Measurements from ENCODE around the gene RNPEP. TPM values are rescaled to one million over a fixed set of nuclear protein-coding genes. Genes with fewer than 3 reads are reported as not detected.

Gene RNPEP
- total and polyA plus RNA-seq, 2 of the 13 experiments (the other 11 are each of a cell fraction or from before 2014, with no cell fraction given), result 20.6 to 38.4 TPM

DNA sequence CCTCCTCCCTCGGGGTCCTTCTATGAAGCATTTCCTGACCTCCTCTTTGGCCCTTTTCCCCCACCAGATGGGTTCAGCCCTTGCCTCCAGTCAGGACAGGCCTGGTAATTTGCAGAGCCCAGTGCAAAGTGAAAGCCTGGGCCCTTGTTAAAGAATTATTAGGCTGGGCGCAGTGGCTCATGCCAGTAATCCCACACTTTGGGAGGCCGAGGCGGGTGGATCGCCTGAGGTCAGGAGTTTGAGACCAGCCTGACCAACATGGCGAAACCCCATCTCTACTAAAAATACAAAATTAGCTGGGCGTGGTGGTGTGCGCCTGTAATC, 36.7 kb downstream of the RNPEP start (continued):
- TF ChIP-seq, protein P1, sequence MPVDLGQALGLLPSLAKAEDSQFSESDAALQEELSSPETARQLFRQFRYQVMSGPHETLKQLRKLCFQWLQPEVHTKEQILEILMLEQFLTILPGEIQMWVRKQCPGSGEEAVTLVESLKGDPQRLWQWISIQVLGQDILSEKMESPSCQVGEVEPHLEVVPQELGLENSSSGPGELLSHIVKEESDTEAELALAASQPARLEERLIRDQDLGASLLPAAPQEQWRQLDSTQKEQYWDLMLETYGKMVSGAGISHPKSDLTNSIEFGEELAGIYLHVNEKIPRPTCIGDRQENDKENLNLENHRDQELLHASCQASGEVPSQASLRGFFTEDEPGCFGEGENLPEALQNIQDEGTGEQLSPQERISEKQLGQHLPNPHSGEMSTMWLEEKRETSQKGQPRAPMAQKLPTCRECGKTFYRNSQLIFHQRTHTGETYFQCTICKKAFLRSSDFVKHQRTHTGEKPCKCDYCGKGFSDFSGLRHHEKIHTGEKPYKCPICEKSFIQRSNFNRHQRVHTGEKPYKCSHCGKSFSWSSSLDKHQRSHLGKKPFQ (CRISPR knock-in tag; IDR thresholded peaks at IDR 0.05; ENCODE audit: insufficient replicate concordance), result peak; percentile 41

DNA sequence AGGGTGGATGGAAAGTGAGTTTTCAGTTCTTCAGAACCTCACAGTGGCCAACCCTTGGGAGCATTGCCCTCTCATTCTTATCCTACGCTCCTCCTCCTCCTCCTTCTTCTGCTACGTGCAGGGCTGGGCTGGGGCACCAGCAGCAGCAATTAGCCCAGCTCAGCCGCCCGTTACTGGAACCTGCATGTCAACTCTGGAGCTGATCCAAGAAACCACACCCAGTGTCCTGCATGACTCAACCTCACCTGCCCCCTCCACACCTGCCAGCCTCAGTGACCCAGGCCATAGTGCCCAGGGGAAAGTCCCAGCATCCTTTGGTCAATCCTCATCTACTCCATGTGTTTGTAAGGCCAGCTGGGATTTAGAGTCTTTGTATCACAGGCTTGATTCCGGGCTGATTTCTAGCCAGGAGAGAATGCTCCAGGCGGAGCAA, 40.6 kb downstream of the RNPEP start:
- H3K27ac ChIP-seq (ENCODE audit: extremely low read length, insufficient read depth, low read length), result no peak overlapping the region
- in situ Hi-C loops (cut with HindIII; ENCODE audit: extremely low pct_ligation_motif_present, low pct_unique_long_range_greater_than_20kb), result no loop called here
- H3K4me3 ChIP-seq (replicated peaks in 1 of 3; ENCODE audit: insufficient read depth in 1 of 3, low read depth in 2 of 3, low read length in 3 of 3), result no peak overlapping the region
- peaks cover 34% of the 10 kb centered on the region for H3K4me1 ChIP-seq (ENCODE audit: insufficient read depth, low read length)
- ChIA-PET POLR2A (interaction anchor here (3.9 to 5.0 kb wide), 2 partner anchors 12 kb away, joined by 18 to 28 read pairs; partner anchors contain the start of gene ELF3), CTCF (ENCODE audit: low intra/inter-chr PET ratio, low total read pairs) (no interaction called here)
- no peaks in the 10 kb centered on the region for H3K79me2 ChIP-seq (ENCODE audit: insufficient read depth, low read length)
- no peak for DNase-seq (ENCODE audit: low spot score)
- FAIRE-seq, result no peak
- intact Hi-C loops (cut with micrococcal nuclease; ENCODE audit: unreplicated experiment), result no loop called here
- no peak overlapping the region for H3K9ac ChIP-seq (ENCODE audit: insufficient read depth, low read depth, low read length)
- no peaks in the 10 kb centered on the region for H3K36me3 ChIP-seq (replicated peaks in 1 of 2; ENCODE audit: control insufficient read depth in 1 of 2, insufficient read depth in 2 of 2, low read length in 2 of 2)
- no peaks in the 10 kb centered on the region for H3K9me3 ChIP-seq (ENCODE audit: low read length)
- no TSS peak for BruUV-seq (replicated peaks)
- ATAC-seq, result no peak
- 17% methylated on average over 3 of the region's 6 CpGs for WGBS (ENCODE audit: low lambda C conversion rate)
- no peaks in the 10 kb centered on the region for H4K20me1 ChIP-seq (ENCODE audit: insufficient read depth, low read length)
- H2AFZ ChIP-seq (ENCODE audit: low read length), result no peak overlapping the region
- peak overlapping the region; percentile 9; the same call in 1 of the 2 replicates for H3K4me2 ChIP-seq (ENCODE audit: low read depth, low read length)
- no peaks in the 10 kb centered on the region for H3K27me3 ChIP-seq (ENCODE audit: control insufficient read depth in 1 of 2, insufficient read depth in 2 of 2, low read length in 2 of 2)
- no peak for TF ChIP-seq ZKSCAN8 (CRISPR knock-in tag; IDR thresholded peaks at IDR 0.05; ENCODE audit: borderline replicate concordance)
- peak; percentile 77 for TF ChIP-seq FOSL2 (CRISPR knock-in tag; IDR thresholded peaks at IDR 0.05)
- no peak for TF ChIP-seq ZFY (CRISPR knock-in tag; IDR thresholded peaks at IDR 0.05)
- no peak for TF ChIP-seq ZNF550 (CRISPR knock-in tag; IDR thresholded peaks at IDR 0.05; ENCODE audit: borderline replicate concordance)
- TF ChIP-seq, protein P2, sequence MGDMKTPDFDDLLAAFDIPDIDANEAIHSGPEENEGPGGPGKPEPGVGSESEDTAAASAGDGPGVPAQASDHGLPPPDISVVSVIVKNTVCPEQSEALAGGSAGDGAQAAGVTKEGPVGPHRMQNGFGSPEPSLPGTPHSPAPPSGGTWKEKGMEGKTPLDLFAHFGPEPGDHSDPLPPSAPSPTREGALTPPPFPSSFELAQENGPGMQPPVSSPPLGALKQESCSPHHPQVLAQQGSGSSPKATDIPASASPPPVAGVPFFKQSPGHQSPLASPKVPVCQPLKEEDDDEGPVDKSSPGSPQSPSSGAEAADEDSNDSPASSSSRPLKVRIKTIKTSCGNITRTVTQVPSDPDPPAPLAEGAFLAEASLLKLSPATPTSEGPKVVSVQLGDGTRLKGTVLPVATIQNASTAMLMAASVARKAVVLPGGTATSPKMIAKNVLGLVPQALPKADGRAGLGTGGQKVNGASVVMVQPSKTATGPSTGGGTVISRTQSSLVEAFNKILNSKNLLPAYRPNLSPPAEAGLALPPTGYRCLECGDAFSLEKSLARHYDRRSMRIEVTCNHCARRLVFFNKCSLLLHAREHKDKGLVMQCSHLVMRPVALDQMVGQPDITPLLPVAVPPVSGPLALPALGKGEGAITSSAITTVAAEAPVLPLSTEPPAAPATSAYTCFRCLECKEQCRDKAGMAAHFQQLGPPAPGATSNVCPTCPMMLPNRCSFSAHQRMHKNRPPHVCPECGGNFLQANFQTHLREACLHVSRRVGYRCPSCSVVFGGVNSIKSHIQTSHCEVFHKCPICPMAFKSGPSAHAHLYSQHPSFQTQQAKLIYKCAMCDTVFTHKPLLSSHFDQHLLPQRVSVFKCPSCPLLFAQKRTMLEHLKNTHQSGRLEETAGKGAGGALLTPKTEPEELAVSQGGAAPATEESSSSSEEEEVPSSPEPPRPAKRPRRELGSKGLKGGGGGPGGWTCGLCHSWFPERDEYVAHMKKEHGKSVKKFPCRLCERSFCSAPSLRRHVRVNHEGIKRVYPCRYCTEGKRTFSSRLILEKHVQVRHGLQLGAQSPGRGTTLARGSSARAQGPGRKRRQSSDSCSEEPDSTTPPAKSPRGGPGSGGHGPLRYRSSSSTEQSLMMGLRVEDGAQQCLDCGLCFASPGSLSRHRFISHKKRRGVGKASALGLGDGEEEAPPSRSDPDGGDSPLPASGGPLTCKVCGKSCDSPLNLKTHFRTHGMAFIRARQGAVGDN (CRISPR knock-in tag; IDR thresholded peaks at IDR 0.05), result peak; percentile 25
- no peak for TF ChIP-seq NFKB2 (CRISPR knock-in tag; IDR thresholded peaks at IDR 0.05; ENCODE audit: borderline replicate concordance)
- peak; percentile 36 for TF ChIP-seq ZEB1 (IDR thresholded peaks at IDR 0.05; ENCODE audit: insufficient replicate concordance, low read depth)
- TF ChIP-seq EP300 (IDR thresholded peaks at IDR 0.05; ENCODE audit: low read depth in 2 of 2, low read length in 2 of 2), result peak in 1 of 2 experiments; percentile 15; a peak in 1 of 4 replicates
- TF ChIP-seq EP300 (CRISPR knock-in tag; IDR thresholded peaks at IDR 0.05; ENCODE audit: borderline replicate concordance), result no peak
- TF ChIP-seq DNMT1 (CRISPR knock-in tag; IDR thresholded peaks at IDR 0.05), result no peak
- TF ChIP-seq KMT2B (CRISPR knock-in tag; IDR thresholded peaks at IDR 0.05), result no peak
- TF ChIP-seq ZNF263 (CRISPR knock-in tag; IDR thresholded peaks at IDR 0.05), result no peak
- peak; percentile 16; the same call in 1 of the 2 replicates for TF ChIP-seq SAP130 (CRISPR knock-in tag; IDR thresholded peaks at IDR 0.05; ENCODE audit: low read depth)
- no peak for TF ChIP-seq ZNF234 (CRISPR knock-in tag; conservative IDR thresholded peaks at IDR 0.05)
- no peak for TF ChIP-seq SP5 (CRISPR knock-in tag; IDR thresholded peaks at IDR 0.05; ENCODE audit: borderline replicate concordance, low read depth)
- no peak for TF ChIP-seq NR1H2 (CRISPR knock-in tag; IDR thresholded peaks at IDR 0.05; ENCODE audit: borderline replicate concordance, low read depth)
- TF ChIP-seq ZNF619 (CRISPR knock-in tag; IDR thresholded peaks at IDR 0.05), result no peak
- no peak for TF ChIP-seq SP2 (CRISPR knock-in tag; IDR thresholded peaks at IDR 0.05)

All from HepG2 (cell line).